ENCODE data around the gene ADPRM. TPM values are rescaled to one million over a fixed set of nuclear protein-coding genes. Genes with fewer than 3 reads are reported as not detected.

Gene ADPRM
- total and polyA plus RNA-seq, 2 experiments from 2014 or later = 6.8 to 8.8 TPM

GRCh38 chr17:10657148-10657547 lies 40.2 kb upstream of the ADPRM start, which contains the start of gene MYH3:
TSS of gene MYH3 (minus strand) at chr17:10657309. CDS start at chr17:10655064, 2,245 bp downstream.
- Histone ChIP-seq H3K36me3 (ENCODE audit: insufficient read depth) (no peaks in the 10 kb centered on the region), H4K20me1 (replicated peaks; ENCODE audit: insufficient read depth) (no peaks in the 10 kb centered on the region), H3F3A (replicated peaks; ENCODE audit: low read depth) (no peaks in the 10 kb centered on the region), H3K27me3 (ENCODE audit: insufficient read depth) (no peaks in the 10 kb centered on the region), H3K27ac (ENCODE audit: low read depth) (no peak within 1 kb of the TSS), H3K9me2 (ENCODE audit: insufficient read depth) (no peaks in the 10 kb centered on the region), H3K4me3 (no peak within 1 kb of the TSS), H3K4me1 (ENCODE audit: insufficient read depth) (no peaks in the 10 kb centered on the region), H3K79me2 (replicated peaks; ENCODE audit: insufficient read depth) (no peaks in the 10 kb centered on the region), H3K4me2 (no peak within 1 kb of the TSS), H2AFZ (no peak within 1 kb of the TSS)
- H3K4me3 Mint-ChIP-seq = no peak within 1 kb of the TSS
- H3K36me3 Mint-ChIP-seq (ENCODE audit: low read depth) = peaks cover 3% of the 10 kb centered on the region; the same call in 1 of the 3 replicates
- peaks cover 7% of the 10 kb centered on the region; the same call in 1 of the 3 replicates for H3K4me1 Mint-ChIP-seq
- no peak within 1 kb of the TSS for H3K27ac Mint-ChIP-seq
- peaks cover 8% of the 10 kb centered on the region for H3K27me3 Mint-ChIP-seq (ENCODE audit: insufficient read depth, low read depth, poor library complexity)
- TF ChIP-seq EZH2phosphoT487 (IDR thresholded peaks at IDR 0.05; ENCODE audit: unreplicated experiment) (no peak), ZNF114 (CRISPR knock-in tag; IDR thresholded peaks at IDR 0.05) (no peak), REST (IDR thresholded peaks at IDR 0.05; ENCODE audit: unreplicated experiment) (no peak), NANOG (IDR thresholded peaks at IDR 0.05; ENCODE audit: borderline replicate concordance) (no peak), STAT1 (IDR thresholded peaks at IDR 0.05; ENCODE audit: unreplicated experiment) (no peak), ZNF462 (CRISPR knock-in tag; IDR thresholded peaks at IDR 0.05) (no peak), ZNF331 (CRISPR knock-in tag; IDR thresholded peaks at IDR 0.05; ENCODE audit: low read depth) (no peak), ETS1 (IDR thresholded peaks at IDR 0.05) (no peak)
- ATAC-seq (peak; percentile 58), DNase-seq (ENCODE audit: low spot score) (no peak)
- no peaks in the 10 kb centered on the region; the same call in 2 of the 3 replicates for H3K9me3 Mint-ChIP-seq
